ENCODE results near the gene S100A5. TPM values are rescaled to one million over a fixed set of nuclear protein-coding genes. Genes with fewer than 3 reads are reported as not detected.
"Not testable (repeated sequence)": the region's sequence is repeated elsewhere in the genome, so short reads cannot be mapped to it uniquely, and the experiment has no call there.

S100A5 gene
- total and polyA plus RNA-seq, 7 experiments from 2014 or later, result 0.78 to 2.0 (median 1.2) TPM; not detected in 2

DNA sequence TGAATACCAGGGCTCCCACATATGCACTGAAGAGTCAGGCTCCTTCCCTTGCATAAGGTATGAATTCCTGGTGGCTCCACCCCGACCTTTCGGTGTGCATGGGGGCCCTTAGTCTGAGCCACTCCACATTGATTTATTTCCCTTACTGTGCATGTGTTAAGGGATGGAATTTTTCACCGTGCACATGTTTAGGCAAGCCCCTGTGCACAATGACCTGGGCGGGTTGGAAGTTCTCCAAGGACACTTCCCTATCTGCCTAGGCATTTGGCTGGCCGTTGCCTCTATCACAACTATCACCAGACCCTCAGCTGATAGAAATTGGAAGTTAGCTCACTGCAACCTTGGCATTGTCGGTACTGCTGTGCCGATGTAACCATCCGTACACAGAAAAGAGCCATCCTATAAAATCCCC is 14.6 kb downstream of the S100A5 start:
- Histone ChIP-seq H3K9me3 (ENCODE audit: control insufficient read depth in 2 of 3, low read length in 3 of 3) (no peaks in the 10 kb centered on the region), H3K27me3 (ENCODE audit: control insufficient read depth in 2 of 2, insufficient read depth in 2 of 2, low read length in 2 of 2) (no peaks in the 10 kb centered on the region), H3K4me3 (ENCODE audit: low read length) (no peak overlapping the region), H3K4me1 (ENCODE audit: control insufficient read depth in 2 of 2, insufficient read depth in 2 of 2, low read length in 2 of 2) (peaks cover 0 to 5% of the 10 kb centered on the region in 2 donors), H3K27ac (ENCODE audit: low read depth, low read length) (no peak overlapping the region), H3K36me3 (ENCODE audit: control insufficient read depth in 2 of 3, insufficient read depth in 3 of 3, low read length in 3 of 3) (no peaks in the 10 kb centered on the region)
- ATAC-seq (no peak), DNase-seq (no peak)
- ChIA-PET CTCF (interaction anchor here (0.6 to 1.3 kb wide), 5 partner anchors 9 to 675 kb away, joined by 3 to 4 read pairs (median 3); no protein-coding TSS in a partner anchor), POLR2A (interaction anchor here (1.4 to 1.6 kb wide), 2 partner anchors 9 to 20 kb away, joined by 3 to 5 read pairs; partner anchors contain the start of genes S100A4 and S100A6)
- Mint-ChIP-seq H3K4me3 (no peak overlapping the region), H3K36me3 (peaks cover 0 to 6% (median 0%) of the 10 kb centered on the region in 5 donors), H3K27me3 (no peaks in the 10 kb centered on the region), H3K27ac (peak overlapping the region in 3 of 9 donors; percentile 13 to 29 (median 26)), H3K4me1 (peaks cover 2 to 20% (median 9%) of the 10 kb centered on the region in 7 donors), H3K9me3 (no peaks in the 10 kb centered on the region)
- intact Hi-C loops (cut with micrococcal nuclease), result no loop called here

DNA sequence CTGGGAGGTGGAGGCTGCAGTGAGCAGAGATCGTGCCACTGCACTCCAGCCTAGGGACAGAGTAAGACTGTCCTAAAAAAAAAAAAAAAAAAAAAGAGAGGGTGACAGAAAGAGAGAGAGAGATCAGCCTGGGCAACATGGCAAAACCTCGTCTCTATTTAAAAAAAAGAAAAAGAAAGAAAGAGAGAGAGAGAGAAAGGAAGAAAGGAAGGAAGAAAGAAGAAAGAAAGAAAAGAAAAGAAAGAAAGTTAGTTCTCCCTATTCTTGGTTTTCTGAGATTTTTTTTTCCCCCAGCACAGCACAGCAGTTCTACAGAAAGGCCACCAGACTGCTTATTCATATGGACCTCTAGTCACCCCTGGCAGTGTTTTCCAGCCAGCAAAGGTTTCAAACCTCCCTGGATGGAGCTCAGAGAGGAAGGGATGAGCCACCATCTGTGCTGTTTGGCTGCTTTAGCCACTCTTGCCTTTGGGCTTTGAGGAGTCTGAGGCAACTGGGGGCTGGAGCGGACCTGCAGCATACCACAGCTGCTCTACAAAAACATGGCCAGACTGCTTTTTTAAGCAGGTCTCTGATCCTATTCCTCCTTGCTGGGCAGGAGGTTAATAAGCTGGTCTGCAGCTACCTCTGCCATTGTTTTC is 15.5 kb downstream of the S100A5 start:
- ChIA-PET POLR2A (interaction anchor here (0.5 to 1.6 kb wide), 3 partner anchors 16 to 452 kb away, joined by 3 to 5 read pairs (median 3); partner anchors contain the start of genes JTB, S100A4 and S100A5), CTCF (interaction anchor here (0.6 to 1.4 kb wide), 5 partner anchors 8 to 223 kb away, joined by 3 to 5 read pairs (median 3); no protein-coding TSS in a partner anchor)
- no peak for DNase-seq
- Mint-ChIP-seq H3K27me3 (no peaks in the 10 kb centered on the region), H3K9me3 (no peaks in the 10 kb centered on the region), H3K4me1 (peaks cover 0 to 15% (median 8%) of the 10 kb centered on the region in 7 donors), H3K27ac (peak overlapping the region in 1 of 9 donors; percentile 33), H3K4me3 (no peak overlapping the region), H3K36me3 (peaks cover 0 to 3% (median 0%) of the 10 kb centered on the region in 5 donors)
- Histone ChIP-seq H3K27ac (ENCODE audit: low read depth, low read length) (no peak overlapping the region), H3K4me1 (ENCODE audit: control insufficient read depth in 2 of 2, insufficient read depth in 2 of 2, low read length in 2 of 2) (no peaks in the 10 kb centered on the region), H3K36me3 (ENCODE audit: control insufficient read depth in 2 of 3, insufficient read depth in 3 of 3, low read length in 3 of 3) (no peaks in the 10 kb centered on the region), H3K4me3 (ENCODE audit: low read length) (no peak overlapping the region), H3K9me3 (ENCODE audit: control insufficient read depth in 2 of 3, low read length in 3 of 3) (no peaks in the 10 kb centered on the region), H3K27me3 (ENCODE audit: control insufficient read depth in 2 of 2, insufficient read depth in 2 of 2, low read length in 2 of 2) (no peaks in the 10 kb centered on the region)
- ATAC-seq, result no peak
- intact Hi-C loops (cut with micrococcal nuclease), result no loop called here

DNA sequence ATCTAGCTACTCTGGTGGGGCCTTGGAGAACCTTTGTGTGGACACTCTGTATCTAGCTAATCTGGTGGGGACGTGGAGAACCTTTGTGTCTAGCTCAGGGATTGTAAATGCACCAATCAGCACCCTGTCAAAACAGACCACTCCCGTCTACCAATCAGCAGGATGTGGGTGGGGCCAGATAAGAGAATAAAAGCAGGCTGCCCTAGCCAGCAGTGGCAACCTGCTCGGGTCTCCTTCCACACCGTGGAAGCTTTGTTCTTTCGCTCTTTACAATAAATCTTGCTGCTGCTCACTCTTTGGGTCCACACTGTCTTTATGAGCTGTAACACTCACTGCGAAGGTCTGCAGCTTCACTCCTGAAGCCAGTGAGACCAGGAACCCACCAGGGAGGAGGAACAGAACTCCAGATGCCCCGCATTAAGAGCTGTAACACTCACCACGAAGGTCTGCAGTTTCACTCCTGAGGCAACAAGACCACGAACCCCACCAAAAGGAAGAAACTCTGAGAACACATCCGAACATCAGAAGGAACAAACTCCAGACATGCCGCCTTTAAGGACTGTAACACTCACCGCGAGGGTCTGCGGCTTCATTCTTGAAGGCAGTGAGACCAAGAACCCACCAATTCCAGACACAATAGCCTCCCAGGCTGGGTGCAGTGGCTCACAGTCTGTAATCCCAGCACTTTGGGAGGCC is 18.2 kb downstream of the S100A5 start:
- H3K4me3 ChIP-seq (ENCODE audit: low read length); H3K9me3 ChIP-seq (ENCODE audit: control insufficient read depth in 2 of 3, low read length in 3 of 3); H3K27me3 ChIP-seq (ENCODE audit: control insufficient read depth in 2 of 2, insufficient read depth in 2 of 2, low read length in 2 of 2); H3K4me1 ChIP-seq (ENCODE audit: control insufficient read depth in 2 of 2, insufficient read depth in 2 of 2, low read length in 2 of 2); CTCF ChIA-PET; H3K27me3 Mint-ChIP-seq; intact Hi-C loops (cut with micrococcal nuclease); ATAC-seq; H3K36me3 ChIP-seq (ENCODE audit: control insufficient read depth in 2 of 3, insufficient read depth in 3 of 3, low read length in 3 of 3); H3K9me3 Mint-ChIP-seq; H3K36me3 Mint-ChIP-seq; H3K27ac ChIP-seq (ENCODE audit: low read depth, low read length); DNase-seq: not testable (repeated sequence)
- Mint-ChIP-seq H3K4me3 (peak overlapping the region in 3 of 10 donors; percentile 21 to 34 (median 22)), H3K4me1 (peaks cover 0 to 16% (median 6%) of the 10 kb centered on the region in 7 donors), H3K27ac (peak overlapping the region in 1 of 9 donors; percentile 56)
- POLR2A ChIA-PET, result interaction anchor here (1.2 kb wide), 1 partner anchor 22 kb away, joined by 4 read pairs; no protein-coding TSS in a partner anchor

DNA sequence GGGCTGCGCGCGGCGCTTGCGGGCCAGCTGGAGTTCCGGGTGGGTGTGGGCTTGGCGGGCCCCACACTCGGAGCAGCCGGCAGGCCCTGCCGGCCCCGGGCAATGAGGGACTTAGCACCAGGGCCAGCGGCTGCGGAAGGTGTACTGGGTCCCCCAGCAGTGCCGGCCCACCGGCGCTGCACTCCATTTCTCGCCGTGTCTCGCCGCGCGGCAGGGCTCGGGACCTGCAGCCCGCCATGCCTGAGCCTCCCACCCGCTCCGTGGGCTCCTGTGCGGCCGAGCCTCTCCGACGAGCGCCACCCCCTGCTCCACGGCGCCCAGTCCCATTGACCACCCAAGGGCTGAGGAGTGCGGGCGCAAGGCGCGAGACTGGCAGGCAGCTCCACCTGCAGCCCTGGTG is 18.9 kb downstream of the S100A5 start:
- H3K36me3 ChIP-seq (ENCODE audit: control insufficient read depth in 2 of 3, insufficient read depth in 3 of 3, low read length in 3 of 3); H3K4me3 ChIP-seq (ENCODE audit: low read length); H3K27ac Mint-ChIP-seq; ATAC-seq; H3K27me3 ChIP-seq (ENCODE audit: control insufficient read depth in 2 of 2, insufficient read depth in 2 of 2, low read length in 2 of 2); H3K9me3 ChIP-seq (ENCODE audit: control insufficient read depth in 2 of 3, low read length in 3 of 3); H3K4me1 ChIP-seq (ENCODE audit: control insufficient read depth in 2 of 2, insufficient read depth in 2 of 2, low read length in 2 of 2); H3K9me3 Mint-ChIP-seq; H3K27me3 Mint-ChIP-seq; intact Hi-C loops (cut with micrococcal nuclease); H3K4me3 Mint-ChIP-seq; DNase-seq; H3K36me3 Mint-ChIP-seq; H3K27ac ChIP-seq (ENCODE audit: low read depth, low read length): not testable (repeated sequence)
- ChIA-PET CTCF (interaction anchor here (1.6 kb wide), 1 partner anchor 10 kb away, joined by 10 read pairs; no protein-coding TSS in a partner anchor), POLR2A (interaction anchor here (1.2 kb wide), 1 partner anchor 11 kb away, joined by 5 read pairs; no protein-coding TSS in a partner anchor)
- peaks cover 0 to 16% (median 6%) of the 10 kb centered on the region in 7 donors for H3K4me1 Mint-ChIP-seq

DNA sequence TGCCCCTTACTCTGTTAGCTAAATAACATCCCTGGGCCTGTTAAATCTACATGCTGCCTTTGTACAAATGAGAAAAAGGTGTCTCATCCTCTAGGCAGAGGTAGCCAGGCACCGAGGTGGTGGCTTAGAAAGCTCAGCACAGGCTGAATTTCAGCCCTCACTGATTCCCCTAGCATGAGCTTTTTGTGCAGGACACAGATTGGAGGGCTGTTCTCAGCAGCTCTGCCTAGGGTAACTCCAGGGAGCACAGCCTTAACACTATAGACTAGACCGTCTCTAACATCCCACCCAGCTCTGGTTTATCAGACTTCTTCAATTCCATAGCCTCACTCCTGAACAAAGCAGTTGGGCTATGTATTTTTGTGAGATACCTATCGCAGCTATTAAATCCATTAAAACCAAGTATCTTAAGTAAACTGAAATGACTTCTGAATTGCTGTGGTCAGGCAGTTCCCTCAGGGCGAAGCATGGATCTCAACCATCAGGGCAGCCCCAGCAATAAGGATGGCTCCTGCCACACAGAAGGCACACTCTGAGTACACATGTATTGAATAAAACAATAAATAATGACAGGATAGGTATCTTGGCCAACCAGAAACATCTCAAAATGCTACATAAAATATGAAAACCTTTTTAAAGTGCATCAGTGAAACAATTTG is 19.8 kb downstream of the S100A5 start:
- peaks cover 0 to 22% (median 6%) of the 10 kb centered on the region in 7 donors for H3K4me1 Mint-ChIP-seq
- DNase-seq (no peak), ATAC-seq (no peak)
- Histone ChIP-seq H3K27me3 (ENCODE audit: control insufficient read depth in 2 of 2, insufficient read depth in 2 of 2, low read length in 2 of 2) (no peaks in the 10 kb centered on the region), H3K36me3 (ENCODE audit: control insufficient read depth in 2 of 3, insufficient read depth in 3 of 3, low read length in 3 of 3) (no peaks in the 10 kb centered on the region), H3K9me3 (ENCODE audit: control insufficient read depth in 2 of 3, low read length in 3 of 3) (no peaks in the 10 kb centered on the region), H3K27ac (ENCODE audit: low read depth, low read length) (no peak overlapping the region), H3K4me3 (ENCODE audit: low read length) (no peak overlapping the region), H3K4me1 (ENCODE audit: control insufficient read depth in 2 of 2, insufficient read depth in 2 of 2, low read length in 2 of 2) (no peaks in the 10 kb centered on the region)
- peak overlapping the region in 1 of 9 donors; percentile 62 for H3K27ac Mint-ChIP-seq
- POLR2A ChIA-PET, result interaction anchor here (0.7 to 1.2 kb wide), 5 partner anchors 11 to 117 kb away, joined by 3 to 5 read pairs (median 3); partner anchors contain the start of gene S100A5
- no peaks in the 10 kb centered on the region for H3K36me3 Mint-ChIP-seq
- CTCF ChIA-PET, result interaction anchor here (1.1 to 1.6 kb wide), 2 partner anchors 11 to 47 kb away, joined by 9 to 10 read pairs; no protein-coding TSS in a partner anchor
- intact Hi-C loops (cut with micrococcal nuclease), result no loop called here
- no peak overlapping the region for H3K4me3 Mint-ChIP-seq
- H3K9me3 Mint-ChIP-seq, result no peaks in the 10 kb centered on the region
- H3K27me3 Mint-ChIP-seq, result no peaks in the 10 kb centered on the region

DNA sequence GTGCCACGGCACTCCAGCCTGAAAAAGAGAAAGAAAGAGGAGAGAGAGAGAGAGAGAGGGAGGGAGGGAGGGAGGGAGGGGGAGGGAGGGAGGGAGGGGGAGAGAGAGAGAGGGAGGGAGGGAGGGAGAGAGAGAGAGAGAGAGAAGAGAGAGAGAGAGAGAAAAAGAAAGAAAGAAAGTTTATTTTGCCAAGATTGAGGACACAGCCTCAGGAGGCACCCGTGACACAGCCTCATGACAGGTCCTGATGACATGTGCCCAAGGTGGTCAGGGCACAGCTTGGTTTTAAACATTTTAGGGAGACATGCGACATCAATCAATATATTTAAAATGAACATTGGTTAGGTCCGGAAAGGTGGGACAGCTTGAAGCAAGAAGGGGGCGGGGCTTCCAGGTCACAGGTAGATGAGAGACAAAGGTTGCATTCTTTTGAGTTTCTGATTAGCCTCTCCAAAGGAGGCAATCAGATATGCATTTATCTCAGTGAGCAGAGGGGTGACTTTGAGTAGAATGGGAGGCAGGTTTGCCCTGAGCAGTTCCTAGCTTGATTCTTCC is 20.5 kb downstream of the S100A5 start:
- H3K36me3 Mint-ChIP-seq; H3K9me3 Mint-ChIP-seq; H3K4me1 ChIP-seq (ENCODE audit: control insufficient read depth in 2 of 2, insufficient read depth in 2 of 2, low read length in 2 of 2); H3K27me3 Mint-ChIP-seq; DNase-seq; H3K4me3 ChIP-seq (ENCODE audit: low read length); H3K27me3 ChIP-seq (ENCODE audit: control insufficient read depth in 2 of 2, insufficient read depth in 2 of 2, low read length in 2 of 2); intact Hi-C loops (cut with micrococcal nuclease); H3K4me3 Mint-ChIP-seq; H3K9me3 ChIP-seq (ENCODE audit: control insufficient read depth in 2 of 3, low read length in 3 of 3); H3K27ac ChIP-seq (ENCODE audit: low read depth, low read length); H3K36me3 ChIP-seq (ENCODE audit: control insufficient read depth in 2 of 3, insufficient read depth in 3 of 3, low read length in 3 of 3); ATAC-seq: not testable (repeated sequence)
- H3K4me1 Mint-ChIP-seq, result peaks cover 0 to 19% (median 6%) of the 10 kb centered on the region in 7 donors
- POLR2A ChIA-PET, result interaction anchor here (0.7 to 0.9 kb wide), 4 partner anchors 11 to 117 kb away, joined by 3 read pairs; partner anchors contain the start of gene S100A5
- H3K27ac Mint-ChIP-seq, result peak overlapping the region in 1 of 9 donors; percentile 62
- CTCF ChIA-PET, result interaction anchor here (0.7 to 1.6 kb wide), 4 partner anchors 12 to 133 kb away, joined by 3 to 10 read pairs (median 6); partner anchors contain the start of gene S100A4

Data from naive thymus-derived CD4-positive, alpha-beta T cell (primary cell).